Endothelial cell of hepatic sinusoid (primary cell): ENCODE results near the gene HMG20A.

Source experiments
- in situ Hi-C: cut with HindIII; loops from 2 replicates; pipeline ENCODE4 v1.10.0; 2017; ENCODE audit warnings: low sequenced_read_pairs

Gene HMG20A

GRCh38 chr15:77425104-77425503, 4.4 kb downstream of the HMG20A start:
- in situ Hi-C loops = no loop called here

DNA sequence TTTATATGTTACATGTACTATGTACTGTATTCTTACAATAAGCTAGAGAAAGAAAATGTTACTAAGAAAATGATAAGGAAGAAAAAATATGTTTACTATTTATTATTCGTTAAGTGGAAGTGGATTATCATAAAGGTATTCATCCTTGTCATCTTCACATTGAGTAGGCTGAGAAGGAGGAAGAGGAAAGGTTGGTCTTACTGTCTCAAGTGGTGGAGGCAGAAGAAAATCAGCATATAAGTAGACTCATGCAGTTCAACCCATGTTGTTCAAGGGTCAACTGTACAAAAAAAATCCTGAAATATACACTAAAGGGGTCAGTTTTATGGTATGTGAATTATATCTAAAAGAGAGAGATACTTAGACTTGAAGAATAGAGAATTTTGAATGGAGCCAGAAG, 5.7 kb downstream of the HMG20A start:
- in situ Hi-C loops = no loop called here

DNA sequence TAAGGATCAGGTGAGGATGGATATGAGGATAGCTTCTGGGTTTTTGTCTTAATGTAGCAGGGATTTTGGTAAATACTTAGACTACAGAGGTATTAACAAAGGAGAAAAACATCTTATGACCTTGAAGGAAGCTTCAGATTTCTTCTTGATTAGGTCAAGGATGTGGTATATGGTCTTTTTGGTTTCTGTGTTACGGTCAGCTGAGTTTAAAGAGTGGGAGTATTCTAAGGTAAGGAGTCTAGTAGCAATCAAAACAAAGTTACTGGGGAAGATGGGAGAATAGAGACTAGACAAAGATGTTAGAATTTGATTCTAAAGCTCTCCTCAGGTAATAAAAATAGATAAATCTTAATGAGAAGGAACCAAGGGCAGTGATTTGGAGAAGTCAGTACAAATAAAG, 6.2 kb downstream of the HMG20A start:
- in situ Hi-C loops = no loop called here

- in situ Hi-C loops = no loop called here
These were observed 9.5 kb downstream of the HMG20A start for GRCh38 chr15:77430213-77430612.

DNA sequence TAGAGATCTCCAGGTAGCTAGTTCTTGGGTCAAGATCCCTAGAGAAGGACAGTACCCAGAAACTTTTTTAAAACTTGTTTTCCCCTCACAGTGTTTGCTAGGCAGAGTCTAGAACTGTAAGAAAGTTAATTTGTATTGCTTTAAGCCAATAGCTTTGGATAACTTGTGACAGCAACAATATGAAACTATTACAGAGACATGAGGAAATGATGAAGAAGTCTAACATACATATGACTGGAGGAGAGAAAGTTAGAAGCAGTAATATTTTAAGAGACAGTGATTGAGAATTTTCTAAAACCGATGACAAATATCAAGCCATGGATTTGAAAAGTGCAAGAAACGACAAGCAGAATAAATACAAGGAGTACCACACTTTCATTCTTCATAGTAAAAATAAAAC, 10.0 kb downstream of the HMG20A start:
- in situ Hi-C loops = no loop called here

DNA sequence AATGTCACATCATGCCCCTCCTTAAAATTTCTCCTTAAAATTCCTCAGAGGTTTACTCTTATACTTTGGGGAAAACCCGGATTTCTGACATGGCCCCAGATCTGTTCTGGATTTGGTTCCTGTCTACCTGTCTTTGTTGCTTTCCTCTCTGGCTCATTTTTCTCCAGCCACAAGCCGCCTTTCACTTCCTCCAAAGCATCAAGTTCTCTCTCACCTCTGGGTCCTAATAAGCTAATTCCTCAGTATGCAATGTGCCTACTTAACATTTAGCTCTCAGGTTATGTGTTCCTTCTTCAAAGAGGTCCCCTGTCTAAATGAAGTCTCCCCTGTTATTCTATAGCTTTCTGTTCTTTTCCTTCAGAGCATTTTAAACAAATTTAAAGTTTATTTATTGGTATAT, 16.1 kb downstream of the HMG20A start:
- in situ Hi-C loops = no loop called here

DNA sequence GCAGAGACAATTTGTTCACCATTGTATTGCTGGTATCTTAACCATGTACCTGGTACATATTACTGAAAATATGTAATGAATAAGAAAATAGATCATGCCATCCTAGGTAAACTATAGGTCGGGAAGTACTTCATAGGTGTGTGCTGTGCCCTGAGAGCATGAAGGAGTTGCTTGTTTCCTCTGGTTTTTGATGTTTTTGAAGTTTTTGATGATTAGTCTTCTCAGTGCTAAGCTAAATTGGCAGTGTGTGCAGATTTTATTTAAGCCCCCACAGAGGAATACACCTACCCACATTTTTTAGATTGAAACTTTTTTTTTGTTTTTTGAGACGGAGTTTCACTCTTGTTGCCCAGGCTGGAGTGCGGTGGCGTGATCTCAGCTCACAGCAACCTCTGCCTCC, 16.6 kb downstream of the HMG20A start:
- in situ Hi-C loops = no loop called here

- in situ Hi-C loops = loop anchor here (10.0 kb wide), 1 partner anchor 164 kb away; no protein-coding TSS in a partner anchor
These were observed 19.8 kb downstream of the HMG20A start for GRCh38 chr15:77440378-77440999.

DNA sequence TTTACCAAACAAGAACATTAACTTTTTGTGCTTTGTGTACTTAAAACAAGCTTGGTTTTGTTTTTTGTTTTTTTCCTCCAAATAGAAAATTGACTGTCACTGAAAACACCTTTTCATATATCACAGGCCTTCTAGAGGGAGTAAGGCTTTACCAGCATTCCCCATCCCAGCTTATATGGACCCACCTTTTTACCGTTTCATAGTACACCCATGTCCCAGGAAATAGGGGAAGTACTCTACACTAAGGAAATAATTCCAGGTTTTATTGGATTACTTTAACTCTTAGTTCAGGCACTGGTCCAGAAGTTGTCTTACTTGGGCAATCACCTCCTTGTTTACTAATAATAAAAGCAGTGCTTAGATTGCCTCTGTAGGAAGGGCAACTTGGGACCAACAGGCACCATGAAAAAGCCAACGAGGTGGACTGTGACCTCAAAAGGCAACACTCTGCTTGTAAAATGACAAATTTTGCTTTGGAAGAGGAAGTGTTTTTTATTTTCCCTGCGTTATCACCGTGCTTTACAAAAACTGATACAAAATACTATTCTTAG, 26.2 kb downstream of the HMG20A start:
- in situ Hi-C loops = loop anchor here (10.0 kb wide), 1 partner anchor 158 kb away; no protein-coding TSS in a partner anchor

- in situ Hi-C loops = no loop called here
These were observed 33.6 kb downstream of the HMG20A start for GRCh38 chr15:77454265-77454664.

- in situ Hi-C loops = loop anchor here (5.0 kb wide), 1 partner anchor 42 kb away; no protein-coding TSS in a partner anchor
These were observed 34.3 kb downstream of the HMG20A start for GRCh38 chr15:77454951-77455350.

DNA sequence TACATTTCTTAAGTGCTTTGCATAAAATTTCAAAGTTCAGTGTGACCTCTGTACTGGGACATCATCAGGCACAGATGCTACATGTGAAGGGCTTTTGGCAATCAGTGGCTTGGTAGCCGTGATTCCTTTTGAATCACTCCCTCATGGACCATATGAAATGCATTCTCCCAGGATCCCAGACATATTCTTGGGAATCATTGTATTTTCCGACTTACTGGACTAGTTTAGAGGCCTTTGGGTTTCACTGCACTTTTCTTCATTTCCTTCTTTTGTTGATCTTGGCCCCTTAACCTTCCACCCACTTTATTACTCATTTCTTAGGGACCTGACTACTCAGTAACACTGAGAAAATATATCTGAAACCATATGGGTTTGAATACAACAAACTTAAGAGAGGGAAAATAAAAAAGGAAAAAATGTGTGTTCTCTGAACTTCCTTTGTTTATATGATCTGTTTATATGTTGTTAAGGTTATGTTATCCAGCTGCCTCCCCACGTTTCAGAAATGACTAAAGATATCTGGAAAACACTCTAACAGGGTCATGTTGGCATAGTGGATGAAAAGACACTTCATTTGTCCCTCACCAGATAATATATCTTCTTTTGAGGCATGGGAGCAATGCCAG, 35.1 kb downstream of the HMG20A start:
- in situ Hi-C loops = loop anchor here (5.0 kb wide), 1 partner anchor 41 kb away; no protein-coding TSS in a partner anchor

- in situ Hi-C loops = loop anchor here (5.0 kb wide), 1 partner anchor 41 kb away; no protein-coding TSS in a partner anchor
These were observed 36.1 kb downstream of the HMG20A start for GRCh38 chr15:77456746-77457145.

DNA sequence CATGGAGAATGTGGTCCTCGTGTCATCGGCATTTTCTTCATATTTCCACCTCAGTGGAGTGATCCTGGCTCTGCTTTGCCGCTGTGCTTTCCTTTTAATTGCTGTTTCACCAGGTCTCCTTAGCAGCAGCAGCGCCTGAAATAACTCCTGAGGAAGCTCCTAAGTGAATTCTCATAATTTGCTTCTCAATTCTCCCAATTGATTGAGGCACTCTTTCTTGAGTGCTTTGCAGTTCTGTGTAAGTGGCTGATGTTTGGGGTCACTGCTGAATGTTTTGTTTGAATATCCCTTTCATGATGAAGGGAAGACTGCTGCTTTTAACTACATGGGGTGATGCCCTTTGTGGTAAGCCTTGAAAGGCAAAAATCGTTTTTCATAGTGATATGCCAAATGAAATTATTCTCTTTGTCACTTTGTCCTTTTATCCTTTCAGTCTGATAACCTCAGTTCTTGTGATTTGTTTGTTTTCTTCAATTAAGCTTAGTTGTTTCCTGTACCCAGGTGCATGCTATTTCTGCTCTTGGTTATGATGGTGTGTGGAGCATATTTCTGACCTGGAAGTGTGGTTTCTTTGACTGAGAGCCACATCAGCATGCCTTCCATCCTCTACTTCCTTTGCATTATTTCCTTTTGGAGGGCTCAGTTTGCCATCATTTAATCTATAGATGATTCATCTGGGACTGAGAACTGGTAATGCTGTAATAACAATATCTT, 36.7 kb downstream of the HMG20A start:
- in situ Hi-C loops = loop anchor here (5.0 kb wide), 1 partner anchor 40 kb away; no protein-coding TSS in a partner anchor

GRCh38 chr15:77457905-77458265, 37.2 kb downstream of the HMG20A start:
- in situ Hi-C loops = loop anchor here (5.0 kb wide), 1 partner anchor 39 kb away; no protein-coding TSS in a partner anchor

DNA sequence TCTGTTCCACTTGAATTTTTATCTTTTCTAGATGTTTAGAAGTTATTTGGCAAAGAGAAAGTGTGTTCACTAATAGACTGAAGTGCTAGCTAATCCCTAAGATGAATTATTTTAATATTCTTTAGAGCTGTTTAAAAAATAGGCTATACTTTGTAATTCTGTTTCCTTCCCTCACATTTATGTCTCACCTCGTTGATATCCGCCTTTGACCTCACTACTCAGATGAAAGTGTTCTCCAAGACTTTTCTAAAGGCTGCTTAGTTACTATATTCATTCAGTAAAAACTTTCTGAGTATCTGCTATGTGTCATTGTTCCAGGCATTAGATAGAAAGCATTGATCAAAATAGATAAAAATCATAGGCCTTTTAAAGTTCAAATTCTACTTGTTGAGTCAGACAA, 38.3 kb downstream of the HMG20A start:
- in situ Hi-C loops = loop anchor here (5.0 kb wide), 1 partner anchor 38 kb away; no protein-coding TSS in a partner anchor

- in situ Hi-C loops = no loop called here
These were observed 40.8 kb downstream of the HMG20A start for GRCh38 chr15:77461486-77461885.

- in situ Hi-C loops = no loop called here
These were observed 43.6 kb downstream of the HMG20A start for GRCh38 chr15:77464129-77464865.

GRCh38 chr15:77466521-77466920, 45.8 kb downstream of the HMG20A start:
- in situ Hi-C loops = no loop called here

GRCh38 chr15:77468896-77469295, 48.2 kb downstream of the HMG20A start:
- in situ Hi-C loops = no loop called here

GRCh38 chr15:77470235-77470634, 49.5 kb downstream of the HMG20A start:
- in situ Hi-C loops = no loop called here
